GM10248 (cell line): ENCODE measurements around the gene WDR5.
A peak's percentile ranks its signal among the peaks of the same experiment; 100 is the strongest.

ENCODE experiments used
- CTCF ChIA-PET: fragments of 300-600 bp; sonication (Branson Sonifier 250); formaldehyde crosslinking; extraction: SDS; loops from one replicate; lab custom pipeline; 2021; ENCODE audit warnings: antibody characterized with exemption; lab: Yijun Ruan, JAX
- POLR2A ChIA-PET: fragments of 350-650 bp; sonication (Branson Sonifier 250); formaldehyde crosslinking; extraction: SDS; loops from one replicate; lab custom pipeline; 2020; ENCODE audit warnings: antibody characterized with exemption; lab: Yijun Ruan, JAX
- DNase-seq: peaks from one replicate; pipeline ENCODE4 v3.0.0; 2012; ENCODE audit errors: extremely low spot score
- TF ChIP-seq, protein P1 (sequence below): IDR thresholded peaks from 2 replicates; pipeline ENCODE4 v1.5.1; 2012; ENCODE audit warnings: mild to moderate bottlenecking, low read depth; ENCODE audit errors: extremely low read depth, missing control alignments, control extremely low read depth

WDR5 gene

DNA sequence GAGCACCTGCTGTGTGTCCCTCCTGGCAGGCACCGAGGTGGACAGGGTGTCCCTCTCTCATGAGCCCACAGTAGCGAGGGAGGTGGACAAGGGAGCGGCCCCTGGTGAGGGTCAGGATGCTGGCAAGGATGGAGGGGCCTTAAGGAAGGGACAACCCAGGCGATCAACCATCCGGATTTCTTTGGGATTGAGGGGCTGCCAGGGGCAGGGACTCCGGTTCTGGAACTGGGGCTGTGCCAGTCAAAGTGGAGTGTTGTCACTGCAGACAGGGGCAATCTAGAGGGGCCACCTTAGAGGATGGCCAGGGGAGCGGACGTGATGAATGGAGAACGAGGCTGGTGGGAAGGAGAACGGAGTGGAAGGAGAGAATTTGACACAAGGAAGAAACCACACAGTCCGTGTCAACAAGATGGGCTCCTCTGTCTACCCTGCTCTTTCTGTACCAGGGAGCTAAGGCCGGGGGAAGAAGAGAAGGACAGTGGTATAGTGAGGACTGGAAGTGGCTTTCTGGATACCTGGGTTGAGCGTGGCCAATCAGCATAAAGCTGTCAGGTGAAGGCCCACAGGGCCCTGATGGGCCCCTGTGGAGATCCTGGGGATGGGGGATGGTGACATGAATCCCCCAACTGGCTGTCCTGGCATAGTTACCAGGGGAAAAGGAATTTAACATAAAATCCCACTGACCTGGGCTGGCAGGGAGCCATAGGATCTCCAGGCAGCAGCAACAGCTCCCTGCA is 4.2 kb upstream of the WDR5 start:
- ChIA-PET POLR2A (no interaction called here), CTCF (no interaction called here)
- no peak for DNase-seq
- TF ChIP-seq, protein P1, sequence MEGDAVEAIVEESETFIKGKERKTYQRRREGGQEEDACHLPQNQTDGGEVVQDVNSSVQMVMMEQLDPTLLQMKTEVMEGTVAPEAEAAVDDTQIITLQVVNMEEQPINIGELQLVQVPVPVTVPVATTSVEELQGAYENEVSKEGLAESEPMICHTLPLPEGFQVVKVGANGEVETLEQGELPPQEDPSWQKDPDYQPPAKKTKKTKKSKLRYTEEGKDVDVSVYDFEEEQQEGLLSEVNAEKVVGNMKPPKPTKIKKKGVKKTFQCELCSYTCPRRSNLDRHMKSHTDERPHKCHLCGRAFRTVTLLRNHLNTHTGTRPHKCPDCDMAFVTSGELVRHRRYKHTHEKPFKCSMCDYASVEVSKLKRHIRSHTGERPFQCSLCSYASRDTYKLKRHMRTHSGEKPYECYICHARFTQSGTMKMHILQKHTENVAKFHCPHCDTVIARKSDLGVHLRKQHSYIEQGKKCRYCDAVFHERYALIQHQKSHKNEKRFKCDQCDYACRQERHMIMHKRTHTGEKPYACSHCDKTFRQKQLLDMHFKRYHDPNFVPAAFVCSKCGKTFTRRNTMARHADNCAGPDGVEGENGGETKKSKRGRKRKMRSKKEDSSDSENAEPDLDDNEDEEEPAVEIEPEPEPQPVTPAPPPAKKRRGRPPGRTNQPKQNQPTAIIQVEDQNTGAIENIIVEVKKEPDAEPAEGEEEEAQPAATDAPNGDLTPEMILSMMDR, result no peak

- ChIA-PET CTCF (no interaction called here), POLR2A (no interaction called here)
- TF ChIP-seq, protein P1, result no peak
- DNase-seq, result no peak
Measured at GRCh38 chr9:134132208-134132870, 3.5 kb upstream of the WDR5 start.

DNA sequence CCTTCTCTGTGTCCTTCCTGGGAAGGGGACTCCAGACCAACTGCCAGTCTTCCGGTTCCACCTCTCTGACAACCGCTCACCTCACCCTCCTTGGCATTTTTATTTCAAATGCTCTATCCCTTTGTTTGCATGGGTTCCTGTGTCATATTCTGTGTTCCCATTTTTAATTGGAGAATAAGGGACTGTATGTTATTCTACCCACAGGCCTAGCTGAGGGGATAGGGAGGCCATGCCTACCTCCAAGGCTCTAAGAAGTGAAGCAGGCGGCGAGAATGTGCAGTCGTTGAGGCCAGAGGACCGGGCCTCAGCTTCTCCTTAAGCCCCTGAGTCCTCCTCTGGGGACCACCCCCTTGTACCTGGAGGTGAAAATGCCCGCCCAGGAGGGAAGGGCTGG is 936 bp upstream of the WDR5 start:
- ChIA-PET CTCF (no interaction called here), POLR2A (no interaction called here)
- TF ChIP-seq, protein P1, result no peak
- DNase-seq, result no peak

DNA sequence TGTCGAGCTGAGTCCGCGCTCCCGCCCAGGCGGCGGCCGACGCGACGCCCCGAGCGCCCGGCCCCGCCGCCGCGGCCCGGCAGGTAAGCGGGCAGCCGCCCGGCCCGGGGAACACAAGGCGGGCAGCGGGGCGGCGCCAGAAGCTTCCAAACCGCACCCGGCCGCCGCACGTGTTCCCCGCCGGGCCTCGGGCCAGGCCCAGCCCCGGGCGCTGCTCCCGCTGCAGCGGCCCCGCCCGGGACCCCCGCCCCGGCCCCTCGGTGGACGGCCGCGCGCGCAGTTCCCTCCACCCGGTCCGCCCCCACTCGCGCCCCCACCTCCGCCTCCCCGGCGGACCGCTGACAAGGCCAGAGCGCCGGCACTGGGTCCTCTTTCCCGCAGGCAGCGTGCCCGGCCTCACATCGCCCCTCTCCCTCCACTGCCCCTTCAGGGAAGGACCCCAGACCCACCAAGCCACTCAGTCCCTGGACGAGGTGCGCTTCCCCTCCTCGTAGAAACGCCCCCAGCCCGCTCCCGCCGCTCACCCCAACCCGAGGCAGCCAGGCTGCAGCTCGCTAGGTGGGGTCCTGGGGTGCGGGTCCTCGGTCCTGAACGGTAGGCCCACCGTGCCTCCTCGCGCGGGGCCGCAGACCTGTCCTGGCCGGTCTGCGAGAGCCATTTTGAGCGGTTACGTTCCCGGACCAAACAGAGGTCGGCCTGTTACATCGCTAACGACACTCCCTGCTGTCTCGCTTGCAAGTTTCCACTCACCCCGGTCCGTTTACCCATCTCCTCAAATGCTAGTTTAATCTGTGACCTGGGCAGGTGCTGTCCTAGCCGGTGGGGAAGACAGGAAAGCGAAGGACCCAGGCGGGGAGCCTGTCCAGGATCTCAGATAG is 475 bp downstream of the WDR5 start:
- ChIA-PET CTCF (interaction anchor here (0.7 to 1.5 kb wide), 4 partner anchors 13 to 143 kb away, joined by 3 to 6 read pairs (median 3); no protein-coding TSS in a partner anchor), POLR2A (no interaction called here)
- TF ChIP-seq, protein P1, result no peak
- peak; percentile 41 for DNase-seq

DNA sequence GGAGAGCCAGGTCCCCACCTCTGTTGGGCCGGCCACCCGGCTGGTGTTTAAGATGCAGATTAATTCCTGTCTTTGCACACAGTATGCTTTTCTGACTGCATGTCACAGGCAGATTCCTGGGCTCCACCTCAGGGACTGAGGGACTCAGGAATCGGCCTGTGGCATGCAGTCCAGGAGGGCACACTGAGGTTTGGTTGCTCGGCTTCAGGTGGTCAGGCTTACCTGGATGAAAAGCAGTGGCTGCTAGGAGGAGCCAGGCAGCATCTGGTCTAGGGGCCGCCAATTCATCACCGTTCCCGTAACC is 1.1 kb downstream of the WDR5 start:
- no peak for DNase-seq
- ChIA-PET CTCF (interaction anchor here (1.4 to 1.5 kb wide), 2 partner anchors 34 to 38 kb away, joined by 3 to 6 read pairs; no protein-coding TSS in a partner anchor), POLR2A (no interaction called here)
- TF ChIP-seq, protein P1, result no peak

- TF ChIP-seq, protein P1, result no peak
- no peak for DNase-seq
- CTCF ChIA-PET, result interaction anchor here (1.6 to 2.0 kb wide), 2 partner anchors 9 to 24 kb away, joined by 5 to 6 read pairs; no protein-coding TSS in a partner anchor
- POLR2A ChIA-PET, result no interaction called here
Measured at GRCh38 chr9:134138292-134138691, 2.4 kb downstream of the WDR5 start.
